D721Med (cell line): ENCODE measurements around the gene UBR4.
"Not testable (repeated sequence)": the region's sequence is repeated elsewhere in the genome, so short reads cannot be mapped to it uniquely, and the experiment has no call there.

Source experiments
- DNase-seq: peaks from one replicate; pipeline ENCODE4 v3.0.0; 2011; ENCODE audit warnings: low spot score; ENCODE audit not compliant: insufficient read length
- FAIRE-seq: peaks from 2 replicates; lab custom pipeline; 2011; peaks lifted over from hg19 to GRCh38; lab: Jason Lieb, UNC
- CTCF ChIP-seq: IDR thresholded peaks from 2 replicates; pipeline ENCODE4 v1.5.1; 2012; ENCODE audit warnings: mild to moderate bottlenecking, control low read depth; ENCODE audit not compliant: insufficient read depth; ENCODE audit errors: missing control alignments

The UBR4 gene

GRCh38 chr1:19229229-19229628 is 19.2 kb upstream of the UBR4 start:
- TF ChIP-seq CTCF = no peak
- FAIRE-seq = no peak

GRCh38 chr1:19222979-19223824 is 13.1 kb upstream of the UBR4 start:
- FAIRE-seq (no peak), DNase-seq (no peak)
- no peak for TF ChIP-seq CTCF

More at GRCh38 chr1:19229229-19229628, 19.2 kb upstream of the UBR4 start:
- DNase-seq = no peak

- no peak for FAIRE-seq
- no peak for DNase-seq
- no peak for TF ChIP-seq CTCF
Measured at GRCh38 chr1:19222573-19222972, 12.5 kb upstream of the UBR4 start.

- no peak for DNase-seq
- FAIRE-seq = no peak
- TF ChIP-seq CTCF = no peak
Measured at GRCh38 chr1:19220991-19221390, 10.9 kb upstream of the UBR4 start.

GRCh38 chr1:19220080-19220846 is 10.2 kb upstream of the UBR4 start:
- FAIRE-seq = no peak
- no peak for TF ChIP-seq CTCF
- DNase-seq = no peak

- DNase-seq = no peak
- TF ChIP-seq CTCF = no peak
- FAIRE-seq = no peak
Measured at GRCh38 chr1:19219451-19219850, 9.4 kb upstream of the UBR4 start.

GRCh38 chr1:19216585-19216984 is 6.5 kb upstream of the UBR4 start:
- DNase-seq, FAIRE-seq: not testable (repeated sequence)
